ENCODE measurements around the gene C10orf120.

GRCh38 chr10:122725768-122726167 is 26.1 kb upstream of the C10orf120 start:
- no peak for TF ChIP-seq CTCF (IDR thresholded peaks at IDR 0.05)
- TF ChIP-seq POLR2A (IDR thresholded peaks at IDR 0.05; ENCODE audit: low read depth), result no peak

Measured in esophagus muscularis mucosa (tissue), 3 donors.